Common myeloid progenitor, CD34-positive (primary cell): ENCODE measurements around the gene TBRG1.

ENCODE experiments used
- CTCF ChIA-PET: fragments of 350-600 bp; sonication (Branson Sonifier 250); formaldehyde crosslinking; loops from one replicate; lab custom pipeline; 2021; ENCODE audit warnings: antibody characterized with exemption; lab: Charles Lee
- POLR2A ChIA-PET: fragments of 350-600 bp; sonication (Branson Sonifier 250); formaldehyde crosslinking; loops from one replicate; lab custom pipeline; 2021; ENCODE audit warnings: antibody characterized with exemption; lab: Charles Lee
- DNase-seq, 3 donors: peaks; one replicate each; pipeline versions ENCODE4 v3.0.0 to v3.0.0-alpha.2; 2013
- H3K27ac ChIP-seq, 2 experiments: 1 replicate in 1 of 2; 2 replicates in 1 of 2; pipeline ENCODE4 v1.7.0; 2013; ENCODE audit warnings: inconsistent platforms in 2 of 2, low read length in 2 of 2, mild to moderate bottlenecking in 2 of 2, low read depth in 1 of 2, moderate library complexity in 1 of 2; ENCODE audit not compliant: severe bottlenecking in 2 of 2, insufficient read depth in 1 of 2, poor library complexity in 1 of 2
- H3K27me3 ChIP-seq, 5 experiments: replicated peaks in 2 of 5; 1 replicate in 3 of 5; 2 replicates in 2 of 5; pipeline versions ENCODE4 v1.6.1 to v1.7.0; 2013; ENCODE audit warnings: low read length in 4 of 5, mild to moderate bottlenecking in 2 of 5, moderate library complexity in 2 of 5, inconsistent platforms in 1 of 5; ENCODE audit not compliant: insufficient read depth in 5 of 5, control insufficient read depth in 4 of 5
- H3K36me3 ChIP-seq, 4 experiments: 1 replicate in 2 of 4; 2 replicates in 2 of 4; pipeline versions ENCODE4 v1.6.1 to v1.7.0; 2013; ENCODE audit warnings: low read length in 3 of 4, control low read depth in 1 of 4, mild to moderate bottlenecking in 1 of 4; ENCODE audit not compliant: control insufficient read depth in 4 of 4, insufficient read depth in 4 of 4
- H3K4me1 ChIP-seq, 4 experiments: 1 replicate in 3 of 4; 2 replicates in 1 of 4; pipeline versions ENCODE4 v1.6.1 to v1.7.1; 2013; ENCODE audit warnings: low read length in 3 of 4, mild to moderate bottlenecking in 3 of 4, control low read depth in 1 of 4, inconsistent platforms in 1 of 4, moderate library complexity in 1 of 4; ENCODE audit not compliant: control insufficient read depth in 4 of 4, insufficient read depth in 4 of 4; ENCODE audit errors: control extremely low read depth in 1 of 4
- H3K4me3 ChIP-seq, 7 experiments: 1 replicate in 4 of 7; 2 replicates in 3 of 7; pipeline versions ENCODE4 v1.5.1 to v1.7.0; 2013; ENCODE audit warnings: mild to moderate bottlenecking in 7 of 7, low read length in 6 of 7, moderate library complexity in 6 of 7, inconsistent platforms in 2 of 7, low read depth in 2 of 7, control low read depth in 1 of 7; ENCODE audit not compliant: insufficient read depth in 4 of 7, control insufficient read depth in 1 of 7; ENCODE audit errors: extremely low read depth in 1 of 7
- H3K9me3 ChIP-seq, 5 experiments: 1 replicate in 4 of 5; 2 replicates in 1 of 5; pipeline versions ENCODE4 v1.6.1 to v1.7.1; 2013; ENCODE audit warnings: low read length in 4 of 5, mild to moderate bottlenecking in 2 of 5, inconsistent platforms in 1 of 5, low read depth in 1 of 5, moderate library complexity in 1 of 5; ENCODE audit not compliant: control insufficient read depth in 4 of 5, insufficient read depth in 2 of 5; ENCODE audit errors: control extremely low read depth in 1 of 5
- WGBS: methylation state at CpG from one replicate; pipeline ENCODE4 v1.1.5; 2013; ENCODE audit not compliant: insufficient coverage; 5-methylcytosine and 5-hydroxymethylcytosine counted together

Gene TBRG1

DNA sequence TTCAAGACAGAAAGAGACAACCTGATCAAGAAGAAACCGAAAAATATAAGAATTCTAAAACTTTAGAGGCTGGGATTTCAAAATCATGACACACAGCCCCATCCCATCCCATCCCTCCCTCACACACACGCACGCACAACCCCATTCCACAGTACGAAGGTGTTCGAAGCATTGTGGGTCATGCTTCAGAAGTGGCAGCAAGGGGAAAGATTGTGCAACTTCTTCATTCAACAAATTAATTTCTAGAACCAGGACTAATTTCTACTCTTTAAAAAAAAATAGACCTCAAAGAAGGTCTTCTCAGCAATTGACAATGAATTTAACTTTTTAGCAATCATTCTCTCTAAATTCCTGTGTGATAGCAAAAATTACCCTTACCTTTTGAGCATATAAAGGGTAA lies 51.9 kb downstream of the TBRG1 start:
- H3K4me3 ChIP-seq, result peak overlapping the region in 4 of 7 experiments; percentile 79 to 92 (median 84)
- peak in 1 of 3 donors; percentile 8 for DNase-seq
- CTCF ChIA-PET, result interaction anchor here (1.0 to 7.0 kb wide), 2 partner anchors 84 to 89 kb away, joined by 4 to 139 read pairs; partner anchors contain the start of gene ESAM

DNA sequence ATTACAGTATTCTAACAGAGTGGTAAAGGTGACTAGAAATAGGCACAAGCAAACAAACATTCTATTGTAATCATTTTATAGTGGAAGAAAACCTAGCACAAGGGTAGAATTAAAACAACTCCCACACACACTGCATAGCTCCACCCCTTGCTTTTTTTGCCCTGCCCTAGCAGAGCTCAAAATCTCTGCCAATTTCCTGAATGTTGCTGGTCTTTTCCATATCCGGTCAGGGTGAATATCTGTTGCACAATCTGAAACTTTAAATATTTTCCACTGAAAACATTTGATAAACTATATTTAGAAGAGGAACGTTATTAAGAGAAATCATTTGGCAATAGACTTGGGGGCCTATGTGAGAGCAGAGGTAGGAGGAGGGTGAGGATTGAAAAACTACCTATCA lies 53.7 kb downstream of the TBRG1 start:
- peaks cover 12 to 30% (median 23%) of the 10 kb centered on the region in 4 experiments for H3K4me1 ChIP-seq
- H3K27me3 ChIP-seq, result no peaks in the 10 kb centered on the region
- CTCF ChIA-PET, result interaction anchor here (0.6 to 1.1 kb wide), 2 partner anchors 19 to 126 kb away, joined by 3 to 4 read pairs; no protein-coding TSS in a partner anchor
- H3K27ac ChIP-seq, result no peak overlapping the region
- no peaks in the 10 kb centered on the region for H3K36me3 ChIP-seq
- POLR2A ChIA-PET, result no interaction called here
- no peak overlapping the region for H3K4me3 ChIP-seq
- no peak for DNase-seq
- WGBS, result no CpG with 5 or more reads among the region's 2 CpGs
- H3K9me3 ChIP-seq, result no peaks in the 10 kb centered on the region

More for the DNA sequence above, 51.9 kb downstream of the TBRG1 start:
- H3K27me3 ChIP-seq, result no peaks in the 10 kb centered on the region
- H3K27ac ChIP-seq, result peak overlapping the region; percentile 73 to 91
- POLR2A ChIA-PET, result interaction anchor here (0.6 to 0.8 kb wide), 2 partner anchors 20 to 70 kb away, joined by 3 read pairs; no protein-coding TSS in a partner anchor
- H3K36me3 ChIP-seq, result no peaks in the 10 kb centered on the region
- H3K4me1 ChIP-seq, result peaks cover 25 to 48% (median 39%) of the 10 kb centered on the region in 4 experiments
- WGBS, result 93% methylated on average over 4 of the region's 5 CpGs
- no peaks in the 10 kb centered on the region for H3K9me3 ChIP-seq

DNA sequence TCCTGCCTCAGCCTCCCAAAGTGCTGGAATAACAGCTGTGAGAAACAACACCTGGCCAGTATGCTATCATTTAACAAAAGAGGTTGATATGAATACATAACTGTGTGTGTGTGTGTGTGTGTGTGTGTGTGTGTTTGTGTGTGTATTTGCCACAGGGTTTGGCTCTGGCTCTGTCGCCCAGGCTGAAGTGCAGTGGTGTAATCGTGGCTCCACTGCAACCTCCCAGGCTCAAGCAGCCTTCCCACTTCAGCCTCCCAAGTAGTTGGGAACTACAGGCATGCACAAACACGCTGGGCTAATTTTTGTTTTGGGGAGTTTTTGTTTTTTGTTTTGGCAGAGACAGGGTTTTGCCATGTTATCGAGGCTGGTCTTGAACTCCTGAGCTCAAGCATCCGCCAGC lies 55.8 kb downstream of the TBRG1 start:
- WGBS, result 100% methylated on average over 1 of the region's 5 CpGs
- no peak for DNase-seq
- Histone ChIP-seq H3K27me3 (no peaks in the 10 kb centered on the region), H3K9me3 (peaks cover 0 to 8% (median 3%) of the 10 kb centered on the region in 5 experiments), H3K27ac (no peak overlapping the region), H3K36me3 (no peaks in the 10 kb centered on the region), H3K4me3 (no peak overlapping the region), H3K4me1 (peaks cover 0 to 13% (median 9%) of the 10 kb centered on the region in 4 experiments)
- ChIA-PET POLR2A (no interaction called here), CTCF (interaction anchor here (1.5 kb wide), 1 partner anchor 52 kb away, joined by 3 read pairs; no protein-coding TSS in a partner anchor)

DNA sequence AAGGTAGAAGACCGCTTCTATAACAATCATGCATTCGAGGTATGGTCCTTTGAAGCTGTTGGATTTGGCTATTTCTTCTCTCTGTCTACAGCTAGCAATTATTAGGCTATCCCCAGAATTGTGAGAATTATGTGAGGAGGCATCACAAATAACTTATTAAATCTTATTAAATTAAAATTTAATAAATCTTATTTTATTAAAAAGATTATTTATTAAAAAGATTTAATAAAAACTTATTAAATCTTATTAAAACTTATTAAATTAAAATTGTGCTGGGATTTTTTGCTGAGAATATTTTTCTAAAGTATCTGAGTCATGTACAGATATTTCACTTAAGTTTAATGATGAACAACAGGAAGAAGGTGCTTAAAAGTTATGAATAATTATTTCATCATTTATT lies 58.8 kb downstream of the TBRG1 start:
- no peaks in the 10 kb centered on the region for H3K27me3 ChIP-seq
- ChIA-PET CTCF (interaction anchor here (1.4 kb wide), 1 partner anchor 33 kb away, joined by 4 read pairs; no protein-coding TSS in a partner anchor), POLR2A (no interaction called here)
- peaks cover 0 to 2% (median 0%) of the 10 kb centered on the region in 4 experiments for H3K4me1 ChIP-seq
- no peak overlapping the region for H3K27ac ChIP-seq
- peaks cover 3 to 27% (median 17%) of the 10 kb centered on the region in 5 experiments for H3K9me3 ChIP-seq
- no peak overlapping the region for H3K4me3 ChIP-seq
- WGBS, result no CpG with 5 or more reads among the region's 2 CpGs
- no peak for DNase-seq
- no peaks in the 10 kb centered on the region for H3K36me3 ChIP-seq

DNA sequence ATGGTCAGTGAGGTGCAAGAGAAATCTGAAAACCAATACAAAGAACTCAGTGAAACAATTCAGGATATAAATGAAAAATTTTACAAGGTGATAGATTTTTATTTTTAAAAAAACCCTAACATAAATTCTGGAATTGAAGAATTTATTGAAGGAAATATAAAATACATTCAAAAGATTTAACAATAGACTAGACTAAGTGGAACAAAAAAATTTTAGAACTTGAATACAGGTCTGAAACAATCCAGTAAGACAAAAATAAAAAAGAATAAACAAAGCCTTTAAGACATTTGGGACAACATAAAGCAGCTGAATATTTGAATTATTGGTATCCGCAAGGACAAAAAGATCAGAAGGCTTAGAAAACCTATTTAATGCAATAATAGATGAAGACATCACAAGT lies 59.8 kb downstream of the TBRG1 start:
- Histone ChIP-seq H3K27ac (no peak overlapping the region), H3K27me3 (no peaks in the 10 kb centered on the region), H3K4me1 (no peaks in the 10 kb centered on the region), H3K4me3 (no peak overlapping the region), H3K36me3 (no peaks in the 10 kb centered on the region), H3K9me3 (peaks cover 4 to 27% (median 17%) of the 10 kb centered on the region in 5 experiments)
- POLR2A ChIA-PET, result interaction anchor here (0.6 kb wide), 1 partner anchor 27 kb away, joined by 3 read pairs; no protein-coding TSS in a partner anchor
- peak in 1 of 3 donors; percentile 11 for DNase-seq
- CTCF ChIA-PET, result interaction anchor here (1.4 kb wide), 1 partner anchor 32 kb away, joined by 4 read pairs; no protein-coding TSS in a partner anchor
- no CpG with 5 or more reads among the region's 1 CpG for WGBS
